Neuron (in vitro differentiated cells): Measurements from ENCODE around the gene PLA2R1.

Experiments used
- H2AFZ ChIP-seq: one replicate; pipeline ENCODE4 v1.6.1; 2013; ENCODE audit warnings: low read depth, mild to moderate bottlenecking, inconsistent platforms, low read length, moderate library complexity
- H3K27me3 ChIP-seq: one replicate; pipeline ENCODE4 v1.6.1; 2013; ENCODE audit warnings: low read length; ENCODE audit not compliant: insufficient read depth
- H3K36me3 ChIP-seq: one replicate; pipeline ENCODE4 v1.6.1; 2013; ENCODE audit warnings: low read length; ENCODE audit not compliant: insufficient read depth
- H3K4me1 ChIP-seq: one replicate; pipeline ENCODE4 v1.6.1; 2013; ENCODE audit warnings: low read length; ENCODE audit not compliant: insufficient read depth
- H3K4me3 ChIP-seq: 2 replicates; pipeline ENCODE4 v1.5.1; 2013; ENCODE audit warnings: mild to moderate bottlenecking, low read length, moderate library complexity
- H3K9me3 ChIP-seq: one replicate; pipeline ENCODE4 v1.6.1; 2013; ENCODE audit warnings: low read length

Gene PLA2R1

GRCh38 chr2:160062292-160063005 lies at the start of gene PLA2R1:
TSS of gene PLA2R1 (minus strand) at chr2:160062615. CDS start at chr2:160062403, 212 bp downstream.
- H3K36me3 ChIP-seq: no peaks in the 10 kb centered on the region
- peaks cover 11% of the 10 kb centered on the region for H3K4me1 ChIP-seq
- no peaks in the 10 kb centered on the region for H3K9me3 ChIP-seq
- H3K4me3 ChIP-seq: peak within 1 kb of the TSS; percentile 28
- H2AFZ ChIP-seq: peak within 1 kb of the TSS; percentile 50
- H3K27me3 ChIP-seq: peaks cover 24% of the 10 kb centered on the region

- Histone ChIP-seq H3K27me3 (no peaks in the 10 kb centered on the region), H3K4me3 (no peak overlapping the region), H3K9me3 (no peaks in the 10 kb centered on the region), H3K36me3 (no peaks in the 10 kb centered on the region), H3K4me1 (no peaks in the 10 kb centered on the region), H2AFZ (no peak overlapping the region)
Observed at GRCh38 chr2:160110674-160111239, 48.3 kb upstream of the PLA2R1 start.

GRCh38 chr2:160109939-160110673 lies 47.7 kb upstream of the PLA2R1 start:
- no peaks in the 10 kb centered on the region for H3K9me3 ChIP-seq
- H3K4me1 ChIP-seq: no peaks in the 10 kb centered on the region
- H3K36me3 ChIP-seq: no peaks in the 10 kb centered on the region
- H2AFZ ChIP-seq: no peak overlapping the region
- no peaks in the 10 kb centered on the region for H3K27me3 ChIP-seq
- H3K4me3 ChIP-seq: no peak overlapping the region

- Histone ChIP-seq H3K9me3 (no peaks in the 10 kb centered on the region), H3K36me3 (no peaks in the 10 kb centered on the region), H3K4me1 (no peaks in the 10 kb centered on the region), H3K4me3 (no peak overlapping the region), H3K27me3 (no peaks in the 10 kb centered on the region), H2AFZ (no peak overlapping the region)
Observed at GRCh38 chr2:160109243-160109642, 46.8 kb upstream of the PLA2R1 start.

- no peaks in the 10 kb centered on the region for H3K36me3 ChIP-seq
Observed at GRCh38 chr2:160108646-160109045, 46.2 kb upstream of the PLA2R1 start.

GRCh38 chr2:160105366-160105765 lies 43.0 kb upstream of the PLA2R1 start:
- Histone ChIP-seq H3K9me3 (no peaks in the 10 kb centered on the region), H2AFZ (no peak overlapping the region), H3K4me1 (no peaks in the 10 kb centered on the region), H3K36me3 (no peaks in the 10 kb centered on the region), H3K4me3 (no peak overlapping the region), H3K27me3 (no peaks in the 10 kb centered on the region)

More at GRCh38 chr2:160108646-160109045, 46.2 kb upstream of the PLA2R1 start:
- Histone ChIP-seq H3K4me1 (no peaks in the 10 kb centered on the region), H3K27me3 (no peaks in the 10 kb centered on the region), H2AFZ (no peak overlapping the region), H3K9me3 (no peaks in the 10 kb centered on the region), H3K4me3 (no peak overlapping the region)

GRCh38 chr2:160104115-160104514 lies 41.7 kb upstream of the PLA2R1 start:
- Histone ChIP-seq H3K4me3 (no peak overlapping the region), H3K9me3 (no peaks in the 10 kb centered on the region), H3K27me3 (no peaks in the 10 kb centered on the region), H2AFZ (no peak overlapping the region), H3K36me3 (no peaks in the 10 kb centered on the region), H3K4me1 (no peaks in the 10 kb centered on the region)

- Histone ChIP-seq H3K27me3 (no peaks in the 10 kb centered on the region), H3K4me1 (no peaks in the 10 kb centered on the region), H3K36me3 (no peaks in the 10 kb centered on the region), H3K4me3 (no peak overlapping the region), H3K9me3 (peaks cover 4% of the 10 kb centered on the region), H2AFZ (no peak overlapping the region)
Observed at GRCh38 chr2:160097326-160097725, 34.9 kb upstream of the PLA2R1 start.

GRCh38 chr2:160096409-160096808 lies 34.0 kb upstream of the PLA2R1 start:
- no peaks in the 10 kb centered on the region for H3K36me3 ChIP-seq
- H3K9me3 ChIP-seq: peaks cover 4% of the 10 kb centered on the region
- no peak overlapping the region for H3K4me3 ChIP-seq
- H2AFZ ChIP-seq: no peak overlapping the region
- no peaks in the 10 kb centered on the region for H3K4me1 ChIP-seq
- no peaks in the 10 kb centered on the region for H3K27me3 ChIP-seq

- Histone ChIP-seq H3K4me3 (no peak overlapping the region), H3K4me1 (no peaks in the 10 kb centered on the region), H3K36me3 (no peaks in the 10 kb centered on the region), H3K9me3 (peaks cover 11% of the 10 kb centered on the region), H3K27me3 (no peaks in the 10 kb centered on the region), H2AFZ (no peak overlapping the region)
Observed at GRCh38 chr2:160092445-160092844, 30.0 kb upstream of the PLA2R1 start.

GRCh38 chr2:160091381-160091780 lies 29.0 kb upstream of the PLA2R1 start:
- Histone ChIP-seq H2AFZ (no peak overlapping the region), H3K4me1 (no peaks in the 10 kb centered on the region), H3K4me3 (no peak overlapping the region), H3K9me3 (peaks cover 11% of the 10 kb centered on the region), H3K27me3 (no peaks in the 10 kb centered on the region), H3K36me3 (no peaks in the 10 kb centered on the region)

GRCh38 chr2:160087854-160088745 lies 25.7 kb upstream of the PLA2R1 start:
- H3K9me3 ChIP-seq: peaks cover 13% of the 10 kb centered on the region
- H3K36me3 ChIP-seq: no peaks in the 10 kb centered on the region
- no peak overlapping the region for H3K4me3 ChIP-seq

More at GRCh38 chr2:160087854-160088745, 25.7 kb upstream of the PLA2R1 start:
- Histone ChIP-seq H2AFZ (no peak overlapping the region), H3K4me1 (no peaks in the 10 kb centered on the region), H3K27me3 (no peaks in the 10 kb centered on the region)
